GM12878 (cell line): Measurements from ENCODE around the gene ENPP1. TPM values are rescaled to one million over a fixed set of nuclear protein-coding genes. Genes with fewer than 3 reads are reported as not detected.

Source experiments
- ATAC-seq: fragments of 200-7000 bp; cut with Tn5 transposase; 3 replicates; pipeline ENCODE4 v1.9.1; 2020; ENCODE audit warnings: mild to moderate bottlenecking, moderate library complexity
- BruUV-seq: library from RNA; stranded (reverse); fragments of 400-500 nt; replicated peaks from 2 replicates; lab custom pipeline; 2021; lab: Mats Ljungman, UMichigan
- CTCF ChIA-PET: fragments of 300-600 bp; sonication (Branson Sonifier 250); formaldehyde crosslinking; extraction: SDS; loops from one replicate; lab custom pipeline; 2021; ENCODE audit warnings: inconsistent platforms; lab: Yijun Ruan, JAX
- POLR2A ChIA-PET: fragments of 350-600 bp; formaldehyde crosslinking; extraction: SDS; loops from one replicate; lab custom pipeline; 2021; ENCODE audit warnings: inconsistent platforms; lab: Charles Lee
- RAD21 ChIA-PET: fragments of 300-600 bp; sonication (Branson Sonifier 250); formaldehyde crosslinking; loops from one replicate; lab custom pipeline; 2023; ENCODE audit warnings: antibody characterized with exemption; ENCODE audit not compliant: unreplicated experiment; lab: Charles Lee
- SMC1A ChIA-PET: fragments of 300-600 bp; sonication (Branson Sonifier 250); formaldehyde crosslinking; loops from one replicate; lab custom pipeline; 2023; ENCODE audit not compliant: unreplicated experiment, uncharacterized antibody; lab: Charles Lee
- DNase-seq: peaks from one replicate; pipeline ENCODE4 v3.0.0-alpha.2; 2011; ENCODE audit warnings: low read depth, low spot score
- FAIRE-seq: peaks from 3 replicates; lab custom pipeline; 2011; peaks lifted over from hg19 to GRCh38; lab: Jason Lieb, UNC
- H2AFZ ChIP-seq: 2 replicates; pipeline ENCODE4 v1.6.0; 2011; ENCODE audit warnings: low read depth, low read length, control low read depth; ENCODE audit not compliant: control insufficient read depth
- H3K27ac ChIP-seq: 2 replicates; pipeline ENCODE4 v1.5.1; 2011; ENCODE audit warnings: control low read depth; ENCODE audit not compliant: control insufficient read depth, insufficient read depth
- H3K27me3 ChIP-seq, 2 experiments: replicated peaks in 1 of 2; 2 replicates each; pipeline versions ENCODE4 v1.6.0 to v1.6.1; 2011; ENCODE audit warnings: low read length in 1 of 2; ENCODE audit not compliant: control insufficient read depth in 2 of 2, insufficient read depth in 2 of 2
- H3K36me3 ChIP-seq, 2 experiments: 2 replicates each; pipeline ENCODE4 v1.5.1; 2011; ENCODE audit warnings: low read length in 1 of 2; ENCODE audit not compliant: control insufficient read depth in 2 of 2, insufficient read depth in 2 of 2
- H3K4me1 ChIP-seq: 2 replicates; pipeline ENCODE4 v1.6.1; 2011; ENCODE audit warnings: mild to moderate bottlenecking, low read length, moderate library complexity, mixed read lengths; ENCODE audit not compliant: control insufficient read depth, insufficient read depth
- H3K4me2 ChIP-seq: 2 replicates; pipeline ENCODE4 v1.6.0; 2011; ENCODE audit warnings: control low read depth; ENCODE audit not compliant: control insufficient read depth, insufficient read depth
- H3K4me3 ChIP-seq: fragments of 200-600 bp; sonication (generic); 2 replicates; pipeline ENCODE4 v1.5.1; 2016
- H3K79me2 ChIP-seq: 2 replicates; pipeline ENCODE4 v1.6.0; 2011; ENCODE audit warnings: low read length; ENCODE audit not compliant: control insufficient read depth, insufficient read depth
- H3K9ac ChIP-seq: 2 replicates; pipeline ENCODE4 v1.8.0; 2011; ENCODE audit warnings: low read length, control low read depth, mixed read lengths; ENCODE audit not compliant: control insufficient read depth, insufficient read depth
- H3K9me3 ChIP-seq: replicated peaks from 3 replicates; pipeline ENCODE4 v1.5.1; 2011; ENCODE audit warnings: mild to moderate bottlenecking, low read length; ENCODE audit not compliant: control insufficient read depth, insufficient read depth
- H4K20me1 ChIP-seq: 2 replicates; pipeline ENCODE4 v1.6.0; 2011; ENCODE audit not compliant: control insufficient read depth, insufficient read depth
- BCL11A ChIP-seq: IDR thresholded peaks from 2 replicates; pipeline ENCODE4 v1.6.1; 2011; ENCODE audit warnings: low read depth, low read length
- BRCA1 ChIP-seq: IDR thresholded peaks from 2 replicates; pipeline ENCODE4 v1.6.1; 2011; ENCODE audit warnings: low read depth, low read length, improper control_type of control experiment
- CBX5 ChIP-seq: sonication (generic); IDR thresholded peaks from 2 replicates; pipeline ENCODE4 v1.6.1; 2016; ENCODE audit warnings: low read depth, moderate library complexity, mild to moderate bottlenecking, inconsistent platforms
- CEBPB ChIP-seq, 2 experiments: fragments of 150-350 bp in 1 of 2; IDR thresholded peaks; 2 replicates each; pipeline ENCODE4 v1.6.1; 2012 to 2014; ENCODE audit warnings: low read depth in 2 of 2, low read length in 2 of 2, borderline replicate concordance in 1 of 2, inconsistent platforms in 1 of 2
- HSF1 ChIP-seq: fragments of 150-350 bp; IDR thresholded peaks from 2 replicates; pipeline ENCODE4 v1.6.1; 2014; ENCODE audit warnings: mild to moderate bottlenecking, low read depth, low read length
- NBN ChIP-seq: fragments of 450-650 bp; IDR thresholded peaks from 2 replicates; pipeline ENCODE4 v1.6.1; 2016
- NFYA ChIP-seq: IDR thresholded peaks from 2 replicates; pipeline ENCODE4 v1.6.1; 2011; ENCODE audit warnings: low read depth, mild to moderate bottlenecking, low read length, improper control_type of control experiment, borderline replicate concordance
- NR2C1 ChIP-seq: fragments of 450-650 bp; IDR thresholded peaks from 2 replicates; pipeline ENCODE4 v1.6.1; 2017; ENCODE audit warnings: antibody characterized with exemption, mild to moderate bottlenecking, moderate library complexity
- PML ChIP-seq: IDR thresholded peaks from 2 replicates; pipeline ENCODE4 v1.6.1; 2012; ENCODE audit warnings: low read length, inconsistent platforms
- RAD51 ChIP-seq: fragments of 450-650 bp; IDR thresholded peaks from 2 replicates; pipeline ENCODE4 v1.6.1; 2016; ENCODE audit warnings: moderate library complexity, mild to moderate bottlenecking, inconsistent platforms
- SP1 ChIP-seq: IDR thresholded peaks from one replicate; pipeline ENCODE4 v1.6.1; 2011; ENCODE audit warnings: low read depth, low read length
- SUPT20H ChIP-seq: IDR thresholded peaks from 2 replicates; pipeline ENCODE4 v1.6.1; 2011; ENCODE audit warnings: low read depth, mild to moderate bottlenecking, low read length, moderate library complexity, borderline replicate concordance; ENCODE audit not compliant: control insufficient read depth
- WGBS: methylation state at CpG from one replicate; pipeline ENCODE4 v1.1.6; 2016; ENCODE audit warnings: low lambda C conversion rate; ENCODE audit not compliant: insufficient replicate concordance, insufficient coverage; ENCODE audit errors: missing lambda C conversion rate; 5-methylcytosine and 5-hydroxymethylcytosine counted together
- in situ Hi-C: fragments of 300-500 bp; cut with MboI; formaldehyde crosslinking; loops from 9 replicates; pipeline ENCODE4 v1.14.3; 2018; ENCODE audit warnings: mixed read lengths
- intact Hi-C: fragments of 100-400 bp; cut with micrococcal nuclease; formaldehyde crosslinking; loops from one replicate; pipeline ENCODE4 v1.14.2; 2022; ENCODE audit not compliant: unreplicated experiment
- polyA plus RNA-seq, 11 experiments: library from polyadenylated mRNA; depleted of rRNA in 4 of 11; unstranded in 6 of 11; stranded (reverse) in 5 of 11; fragments of >200 nt; fragmentation: Nextera tagmentation in 4 of 11; fragmentation: Illumina TruSeq in 1 of 11; extraction: Ambion mirVana in 4 of 11; extraction: Trizol in 1 of 11; gene quantifications; 1 replicate in 1 of 11; 2 replicates in 10 of 11; pipeline versions ENCODE4 v1.2.1 to v1.2.3, GENCODE V29; 2011 to 2016; ENCODE audit warnings: inconsistent platforms in 2 of 11, missing spikeins in 2 of 11, low read depth in 1 of 11
- total RNA-seq, 4 experiments: library from RNA; depleted of rRNA in 3 of 4; stranded (reverse); fragments of >200 nt in 3 of 4; fragmentation: Illumina TruSeq in 1 of 4; extraction: Trizol in 1 of 4; gene quantifications; 2 replicates each; pipeline versions ENCODE4 v1.2.1 to v1.2.3, GENCODE V29; 2013 to 2021
- TF ChIP-seq, protein P1 (sequence below): fragments of 450-650 bp; IDR thresholded peaks from 2 replicates; pipeline ENCODE4 v1.6.1; 2016; ENCODE audit warnings: mild to moderate bottlenecking

ENPP1 gene
- total and polyA plus RNA-seq, 10 of the 15 experiments (the other 5 are each of a cell fraction or from before 2014, with no cell fraction given): 0.03 to 0.05 TPM; not detected in 8

- H2AFZ ChIP-seq: no peak overlapping the region
- H3K9ac ChIP-seq: no peak overlapping the region
- ChIA-PET RAD21 (no interaction called here), SMC1A (no interaction called here), CTCF (no interaction called here), POLR2A (no interaction called here)
- H3K79me2 ChIP-seq: no peaks in the 10 kb centered on the region
- 29% methylated on average over 7 of the region's 7 CpGs for WGBS
- H3K36me3 ChIP-seq: no peaks in the 10 kb centered on the region
- H4K20me1 ChIP-seq: no peaks in the 10 kb centered on the region
- no peak for ATAC-seq
- no peak overlapping the region for H3K27ac ChIP-seq
- H3K4me2 ChIP-seq: no peak overlapping the region
- no peak for FAIRE-seq
- H3K4me3 ChIP-seq: no peak overlapping the region
- H3K4me1 ChIP-seq: no peaks in the 10 kb centered on the region
- in situ Hi-C loops (no loop called here), intact Hi-C loops (no loop called here)
- peaks cover 0 to 2% of the 10 kb centered on the region in 2 experiments; a peak in 3 of 4 replicates for H3K27me3 ChIP-seq
- no TSS peak for BruUV-seq
- no peak for TF ChIP-seq CBX5
- no peak for TF ChIP-seq SUPT20H
- TF ChIP-seq NBN: no peak
- no peak for TF ChIP-seq CEBPB (IDR thresholded peaks at IDR 0.05; ENCODE audit: borderline replicate concordance in 1 of 2, low read depth in 2 of 2, low read length in 2 of 2)
- no peak for TF ChIP-seq RAD51
- TF ChIP-seq NR2C1: no peak
- no peaks in the 10 kb centered on the region for H3K9me3 ChIP-seq
- no peak for DNase-seq
Measured at GRCh38 chr6:131828080-131828479, 20.3 kb downstream of the ENPP1 start.

DNA sequence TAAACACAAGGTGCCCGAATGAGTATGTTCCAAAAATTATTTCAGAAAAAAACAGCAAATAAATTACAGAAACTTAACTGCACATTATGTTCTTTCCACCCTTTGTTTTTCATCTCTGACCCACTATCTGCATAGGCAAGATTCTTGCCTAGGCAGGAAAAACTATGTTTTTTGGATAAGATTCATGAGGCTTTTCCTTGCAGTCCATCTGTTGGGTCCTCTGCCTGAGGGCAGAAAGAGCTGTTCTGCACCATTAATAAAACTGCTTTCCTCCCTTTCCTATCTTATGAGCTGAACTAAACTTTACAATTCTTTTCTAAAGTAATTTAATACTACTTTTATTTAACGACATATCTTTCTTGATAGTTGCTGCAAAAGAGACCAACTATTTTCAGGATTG lies 21.1 kb downstream of the ENPP1 start:
- BruUV-seq: no TSS peak
- TF ChIP-seq, protein P1, sequence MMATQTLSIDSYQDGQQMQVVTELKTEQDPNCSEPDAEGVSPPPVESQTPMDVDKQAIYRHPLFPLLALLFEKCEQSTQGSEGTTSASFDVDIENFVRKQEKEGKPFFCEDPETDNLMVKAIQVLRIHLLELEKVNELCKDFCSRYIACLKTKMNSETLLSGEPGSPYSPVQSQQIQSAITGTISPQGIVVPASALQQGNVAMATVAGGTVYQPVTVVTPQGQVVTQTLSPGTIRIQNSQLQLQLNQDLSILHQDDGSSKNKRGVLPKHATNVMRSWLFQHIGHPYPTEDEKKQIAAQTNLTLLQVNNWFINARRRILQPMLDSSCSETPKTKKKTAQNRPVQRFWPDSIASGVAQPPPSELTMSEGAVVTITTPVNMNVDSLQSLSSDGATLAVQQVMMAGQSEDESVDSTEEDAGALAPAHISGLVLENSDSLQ: no peak
- no peak for TF ChIP-seq NFYA
- no peak for TF ChIP-seq BRCA1
- TF ChIP-seq BCL11A: no peak
- TF ChIP-seq PML: no peak
- no peak for TF ChIP-seq HSF1
- TF ChIP-seq SP1: no peak
- Histone ChIP-seq H2AFZ (no peak overlapping the region), H3K4me2 (no peak overlapping the region), H4K20me1 (no peaks in the 10 kb centered on the region), H3K9ac (no peak overlapping the region), H3K36me3 (no peaks in the 10 kb centered on the region), H3K4me1 (no peaks in the 10 kb centered on the region), H3K9me3 (no peaks in the 10 kb centered on the region), H3K4me3 (no peak overlapping the region), H3K79me2 (no peaks in the 10 kb centered on the region), H3K27me3 (peaks cover 0 to 2% of the 10 kb centered on the region in 2 experiments; a peak in 3 of 4 replicates), H3K27ac (no peak overlapping the region)
- intact Hi-C loops (no loop called here), in situ Hi-C loops (no loop called here)
- DNase-seq (no peak), ATAC-seq (no peak), FAIRE-seq (no peak)
- CTCF ChIA-PET: no interaction called here
- POLR2A ChIA-PET: no interaction called here
- 2% methylated on average over 2 of the region's 2 CpGs for WGBS
- RAD21 ChIA-PET: no interaction called here
- SMC1A ChIA-PET: interaction anchor here (1.1 kb wide), 1 partner anchor 134 kb away, joined by 4 read pairs; no protein-coding TSS in a partner anchor
